GM23338 (cell line): ENCODE data around the gene MAN1A2. TPM values are rescaled to one million over a fixed set of nuclear protein-coding genes. Genes with fewer than 3 reads are reported as not detected.

Source experiments
- ATAC-seq: fragments of 200-7000 bp; cut with Tn5 transposase; 3 replicates; pipeline ENCODE4 v1.9.1; 2020
- DNase-seq: peaks from one replicate; pipeline ENCODE4 v3.0.0-alpha.2; 2015; ENCODE audit warnings: low spot score
- H2AFZ ChIP-seq: fragments of 200-600 bp; sonication (generic); 2 replicates; pipeline ENCODE4 v1.8.0; 2016; ENCODE audit warnings: antibody characterized with exemption, mild to moderate bottlenecking, moderate library complexity
- H3F3A ChIP-seq: fragments of 200-600 bp; sonication (generic); replicated peaks from 2 replicates; pipeline ENCODE4 v1.8.0; 2017; ENCODE audit warnings: antibody characterized with exemption, mixed run types, low read depth
- H3K27ac ChIP-seq: fragments of 200-600 bp; sonication (generic); 2 replicates; pipeline ENCODE4 v1.6.1; 2016; ENCODE audit warnings: low read depth
- H3K27me3 ChIP-seq: fragments of 200-600 bp; sonication (generic); 2 replicates; pipeline ENCODE4 v1.8.0; 2016; ENCODE audit warnings: mild to moderate bottlenecking, mixed run types, moderate library complexity; ENCODE audit not compliant: insufficient read depth
- H3K36me3 ChIP-seq: fragments of 200-600 bp; sonication (generic); 2 replicates; pipeline ENCODE4 v1.8.0; 2016; ENCODE audit warnings: mild to moderate bottlenecking; ENCODE audit not compliant: insufficient read depth
- H3K4me1 ChIP-seq: fragments of 200-600 bp; sonication (generic); 2 replicates; pipeline ENCODE4 v1.8.0; 2016; ENCODE audit warnings: mild to moderate bottlenecking, moderate library complexity; ENCODE audit not compliant: insufficient read depth
- H3K4me2 ChIP-seq: fragments of 200-600 bp; sonication (generic); 2 replicates; pipeline ENCODE4 v1.7.1; 2017; ENCODE audit warnings: mixed run types
- H3K4me3 ChIP-seq: fragments of 200-600 bp; sonication (generic); 2 replicates; pipeline ENCODE4 v1.6.1; 2016; ENCODE audit warnings: mixed run types
- H3K79me2 ChIP-seq: fragments of 200-600 bp; sonication (generic); replicated peaks from 2 replicates; pipeline ENCODE4 v1.8.0; 2017; ENCODE audit warnings: mild to moderate bottlenecking; ENCODE audit not compliant: insufficient read depth
- H3K9me2 ChIP-seq: fragments of 200-600 bp; sonication (generic); 2 replicates; pipeline ENCODE4 v1.8.0; 2017; ENCODE audit not compliant: insufficient read depth
- H4K20me1 ChIP-seq: fragments of 200-600 bp; sonication (generic); replicated peaks from 2 replicates; pipeline ENCODE4 v1.8.0; 2017; ENCODE audit warnings: mild to moderate bottlenecking; ENCODE audit not compliant: insufficient read depth
- H3K27ac Mint-ChIP-seq: 2 replicates; pipeline ENCODE4 v1.8.0; 2020; ENCODE audit warnings: inconsistent platforms, mild to moderate bottlenecking, moderate library complexity, mixed read lengths
- H3K27me3 Mint-ChIP-seq: 3 replicates; pipeline ENCODE4 v1.8.0; 2022; ENCODE audit warnings: low read depth, mild to moderate bottlenecking, moderate library complexity, mixed read lengths, inconsistent platforms; ENCODE audit not compliant: insufficient read depth, poor library complexity
- H3K36me3 Mint-ChIP-seq: 3 replicates; pipeline ENCODE4 v1.8.0; 2021; ENCODE audit warnings: low read depth, mild to moderate bottlenecking, inconsistent platforms, moderate library complexity, mixed read lengths
- H3K4me1 Mint-ChIP-seq: 3 replicates; pipeline ENCODE4 v1.8.0; 2020; ENCODE audit warnings: mild to moderate bottlenecking, inconsistent platforms, mixed read lengths
- H3K4me3 Mint-ChIP-seq: 3 replicates; pipeline ENCODE4 v1.8.0; 2021; ENCODE audit warnings: moderate library complexity, mild to moderate bottlenecking, inconsistent platforms, mixed read lengths
- H3K9me3 Mint-ChIP-seq: 3 replicates; pipeline ENCODE4 v1.8.0; 2020; ENCODE audit warnings: moderate library complexity, mild to moderate bottlenecking, inconsistent platforms, mixed read lengths
- CREB1 ChIP-seq: fragments of 250-450 bp; sonication (Bioruptor Pico); IDR thresholded peaks from 2 replicates; pipeline ENCODE4 v1.5.0; 2020; ENCODE audit warnings: low read depth, mild to moderate bottlenecking, moderate library complexity
- CTCF ChIP-seq, 2 experiments: fragments of 200-600 bp in 1 of 2; sonication (generic) in 1 of 2; conservative IDR thresholded peaks; 2 replicates each; pipeline versions ENCODE4 v1.5.1 to v1.6.1; 2016 to 2017; ENCODE audit warnings: antibody characterized with exemption in 2 of 2, low read depth in 2 of 2, mild to moderate bottlenecking in 2 of 2, moderate library complexity in 1 of 2
- ETS1 ChIP-seq: IDR thresholded peaks from 2 replicates; pipeline ENCODE4 v1.6.1; 2016; ENCODE audit warnings: antibody characterized with exemption
- EZH2 ChIP-seq: fragments of 200-600 bp; sonication (generic); IDR thresholded peaks from one replicate; pipeline ENCODE4 v1.8.0; 2017; ENCODE audit warnings: antibody characterized with exemption, mild to moderate bottlenecking, low read depth; ENCODE audit not compliant: unreplicated experiment
- EZH2phosphoT487 ChIP-seq: fragments of 200-600 bp; sonication (generic); IDR thresholded peaks from one replicate; pipeline ENCODE4 v1.8.1; 2018; ENCODE audit warnings: antibody characterized with exemption; ENCODE audit not compliant: unreplicated experiment
- JUNB ChIP-seq: IDR thresholded peaks from one replicate; pipeline ENCODE4 v1.6.1; 2016; ENCODE audit warnings: antibody characterized with exemption; ENCODE audit not compliant: unreplicated experiment
- NANOG ChIP-seq: IDR thresholded peaks from 2 replicates; pipeline ENCODE4 v1.6.1; 2016; ENCODE audit warnings: antibody characterized with exemption, borderline replicate concordance
- POLR2AphosphoS5 ChIP-seq: IDR thresholded peaks from 2 replicates; pipeline ENCODE4 v1.6.1; 2016; ENCODE audit warnings: antibody characterized with exemption, low read depth
- REST ChIP-seq: IDR thresholded peaks from one replicate; pipeline ENCODE4 v1.6.1; 2018; ENCODE audit warnings: antibody characterized with exemption; ENCODE audit not compliant: unreplicated experiment
- STAT1 ChIP-seq: IDR thresholded peaks from one replicate; pipeline ENCODE4 v1.6.1; 2016; ENCODE audit warnings: antibody characterized with exemption; ENCODE audit not compliant: unreplicated experiment
- ZNF114 ChIP-seq: fragments of 250-450 bp; sonication (Bioruptor Pico); IDR thresholded peaks from 2 replicates; pipeline ENCODE4 v1.5.0; 2020; ENCODE audit warnings: mild to moderate bottlenecking, moderate library complexity
- ZNF331 ChIP-seq: fragments of 250-450 bp; sonication (Bioruptor Pico); IDR thresholded peaks from 2 replicates; pipeline ENCODE4 v1.5.0; 2020; ENCODE audit warnings: low read depth, mild to moderate bottlenecking, moderate library complexity
- ZNF462 ChIP-seq: fragments of 250-450 bp; sonication (Bioruptor Pico); IDR thresholded peaks from 2 replicates; pipeline ENCODE4 v1.5.0; 2020; ENCODE audit warnings: mild to moderate bottlenecking, moderate library complexity
- polyA plus RNA-seq: library from polyadenylated mRNA; unstranded; fragments of >200 nt; fragmentation: Nextera tagmentation; extraction: Ambion mirVana; gene quantifications from 2 replicates; pipeline ENCODE4 v1.2.1, GENCODE V29; 2016
- total RNA-seq: library from RNA; depleted of rRNA; stranded (reverse); fragments of >200 nt; shearing (Covaris generic); gene quantifications from 2 replicates; pipeline ENCODE4 v1.2.3, GENCODE V29; 2014

The MAN1A2 gene
- total and polyA plus RNA-seq, 2 experiments from 2014 or later: 18.6 to 22.2 TPM

- no peak for ATAC-seq
- no peaks in the 10 kb centered on the region for H3K27me3 ChIP-seq
- Mint-ChIP-seq H3K9me3 (peaks cover 9% of the 10 kb centered on the region), H3K4me1 (peaks cover 4% of the 10 kb centered on the region; the same call in 2 of the 3 replicates), H3K4me3 (no peak overlapping the region), H3K36me3 (peaks cover 27% of the 10 kb centered on the region), H3K27ac (no peak overlapping the region), H3K27me3 (no peaks in the 10 kb centered on the region)
- no peak for DNase-seq
- no peaks in the 10 kb centered on the region for H3K9me2 ChIP-seq
- H3K4me3 ChIP-seq: no peak overlapping the region
- H3K4me1 ChIP-seq: peaks cover 5% of the 10 kb centered on the region
- H4K20me1 ChIP-seq: no peaks in the 10 kb centered on the region
- H3K4me2 ChIP-seq: no peak overlapping the region
- H3K36me3 ChIP-seq: no peaks in the 10 kb centered on the region
- no peak overlapping the region for H2AFZ ChIP-seq
- H3K27ac ChIP-seq: no peak overlapping the region
- H3F3A ChIP-seq: no peaks in the 10 kb centered on the region
- H3K79me2 ChIP-seq: no peaks in the 10 kb centered on the region
- TF ChIP-seq EZH2 (no peak), CREB1 (CRISPR knock-in tag) (no peak), JUNB (no peak), NANOG (no peak), ZNF462 (CRISPR knock-in tag) (no peak), EZH2phosphoT487 (no peak), STAT1 (no peak), CTCF (conservative IDR thresholded peaks at IDR 0.05; ENCODE audit: low read depth in 2 of 2) (no peak), POLR2AphosphoS5 (no peak), ETS1 (no peak), ZNF331 (CRISPR knock-in tag) (no peak), REST (no peak), ZNF114 (CRISPR knock-in tag) (no peak)
Observed at GRCh38 chr1:117447661-117448060, 80.4 kb downstream of the MAN1A2 start.
